Left renal cortex interstitium (tissue), 4 donors: ENCODE data around the gene MKS1. TPM values are rescaled to one million over a fixed set of nuclear protein-coding genes. Genes with fewer than 3 reads are reported as not detected.

Experiments
- DNase-seq, 4 donors: peaks; one replicate each; pipeline ENCODE4 v3.0.0-alpha.2; 2013; ENCODE audit warnings: low read depth in 4 of 4, low spot score in 2 of 4, missing footprints in 1 of 4
- polyA plus RNA-seq, 4 donors: library from polyadenylated mRNA; unstranded; fragments of 120-200 nt; gene quantifications; one replicate each; pipeline ENCODE4 v1.2.1, GENCODE V29; 2013; ENCODE audit not compliant: insufficient read length in 4 of 4

Gene MKS1
- polyA plus RNA-seq, 4 donors: 34.8 to 56.9 (median 46.3) TPM

GRCh38 chr17:58170622-58171021, 48.4 kb downstream of the MKS1 start:
- DNase-seq: no peak

- no peak for DNase-seq
Measured at GRCh38 chr17:58166682-58167081, 52.4 kb downstream of the MKS1 start, which contains the start of gene OR4D2. TSS of gene OR4D2 (plus strand) at chr17:58166982. CDS start at chr17:58169656, 2,674 bp downstream.

GRCh38 chr17:58165981-58166380, 53.1 kb downstream of the MKS1 start:
- no peak for DNase-seq

- DNase-seq: no peak
Measured at GRCh38 chr17:58161566-58161965, 57.5 kb downstream of the MKS1 start.

GRCh38 chr17:58158181-58158580, 60.9 kb downstream of the MKS1 start:
- no peak for DNase-seq

GRCh38 chr17:58156839-58157803, 61.9 kb downstream of the MKS1 start:
- peak in 1 of 4 donors; percentile 5 for DNase-seq

Other genes with a start within 250 kb of the MKS1 start
- gene VEZF1, start 231.0 kb downstream of the MKS1 start, polyA plus RNA-seq: 100 to 1,000 TPM; 104 to 112 (median 107) TPM
- 100 to 1,000 TPM; 318 to 393 (median 366) TPM for gene SRSF1, start 212.0 kb downstream of the MKS1 start, polyA plus RNA-seq
- gene DYNLL2, start 135.8 kb downstream of the MKS1 start, polyA plus RNA-seq: 10 to 100 TPM; 75.0 to 83.2 (median 79.1) TPM
- under 1 TPM in 2 of 4 donors, not detected in 2; 0.07 to 0.08 TPM for gene OR4D1, start 70.9 kb downstream of the MKS1 start, polyA plus RNA-seq
- gene OR4D2, start 52.3 kb downstream of the MKS1 start, polyA plus RNA-seq: not detected
- 1 to 10 TPM in 2 of 4 donors, under 1 TPM in 2; 0.46 to 1.7 (median 0.92) TPM for gene EPX, start 26.5 kb downstream of the MKS1 start, polyA plus RNA-seq
- gene LPO, start 19.3 kb upstream of the MKS1 start, polyA plus RNA-seq: under 1 TPM in 3 of 4 donors, not detected in 1; 0.16 to 0.25 (median 0.19) TPM
- gene MPO, start 61.7 kb upstream of the MKS1 start, polyA plus RNA-seq: 10 to 100 TPM in 1 of 4 donors, 1 to 10 TPM in 3; 2.8 to 10.8 (median 4.0) TPM
- gene TSPOAP1, start 109.5 kb upstream of the MKS1 start, polyA plus RNA-seq: 10 to 100 TPM; 33.2 to 77.6 (median 60.3) TPM
- 100 to 1,000 TPM; 125 to 146 (median 135) TPM for gene SUPT4H1, start 132.9 kb upstream of the MKS1 start, polyA plus RNA-seq
- 10 to 100 TPM; 11.2 to 16.8 (median 12.5) TPM for gene RNF43, start 198.3 kb upstream of the MKS1 start, polyA plus RNA-seq